GM21723 (cell line): ENCODE results near the gene ACOT11.
"Not testable (repeated sequence)": the region's sequence is repeated elsewhere in the genome, so short reads cannot be mapped to it uniquely, and the experiment has no call there.

Source experiments
- ATAC-seq: cut with Tn5 transposase; IDR thresholded peaks from one replicate; pipeline ENCODE4 v1.9.1; 2021; ENCODE audit warnings: mild to moderate bottlenecking, moderate library complexity; ENCODE audit not compliant: unreplicated experiment

The ACOT11 gene

GRCh38 chr1:54536656-54537055 is 11.4 kb upstream of the ACOT11 start:
- ATAC-seq, result not testable (repeated sequence)

GRCh38 chr1:54537611-54538010 is 10.4 kb upstream of the ACOT11 start:
- no peak for ATAC-seq

GRCh38 chr1:54538538-54538937 is 9.5 kb upstream of the ACOT11 start:
- ATAC-seq, result no peak

- ATAC-seq, result no peak
Observed at GRCh38 chr1:54540582-54541295, 7.3 kb upstream of the ACOT11 start.

GRCh38 chr1:54542120-54542961 is 5.7 kb upstream of the ACOT11 start:
- peak; percentile 70 for ATAC-seq

- no peak for ATAC-seq
Observed at GRCh38 chr1:54542962-54543539, 5.0 kb upstream of the ACOT11 start.

GRCh38 chr1:54543729-54544496 is 4.1 kb upstream of the ACOT11 start:
- ATAC-seq, result no peak

GRCh38 chr1:54545916-54546635 is 2.0 kb upstream of the ACOT11 start:
- no peak for ATAC-seq

GRCh38 chr1:54546651-54547401 is 1.2 kb upstream of the ACOT11 start:
- ATAC-seq, result no peak

GRCh38 chr1:54548389-54549044 is 489 bp downstream of the ACOT11 start:
- ATAC-seq, result no peak

GRCh38 chr1:54549181-54549924 is 1.3 kb downstream of the ACOT11 start:
- ATAC-seq, result no peak

GRCh38 chr1:54551891-54552290 is 3.9 kb downstream of the ACOT11 start:
- no peak for ATAC-seq

- ATAC-seq, result no peak
Observed at GRCh38 chr1:54553602-54554313, 5.7 kb downstream of the ACOT11 start.

GRCh38 chr1:54556110-54556509 is 8.1 kb downstream of the ACOT11 start:
- ATAC-seq, result no peak

GRCh38 chr1:54557671-54558355 is 9.8 kb downstream of the ACOT11 start:
- ATAC-seq, result no peak

GRCh38 chr1:54558434-54559030 is 10.5 kb downstream of the ACOT11 start:
- no peak for ATAC-seq

- no peak for ATAC-seq
Observed at GRCh38 chr1:54559111-54559548, 11.1 kb downstream of the ACOT11 start.
